Esophagus muscularis mucosa (tissue), 3 donors: ENCODE measurements around the gene ITFG1.
A peak's percentile ranks its signal among the peaks of the same experiment; 100 is the strongest.

Source experiments
- POLR2A ChIP-seq: fragments of 450-650 bp; IDR thresholded peaks from one replicate; pipeline ENCODE4 v1.6.1; 2017; ENCODE audit warnings: antibody characterized with exemption, moderate library complexity, mild to moderate bottlenecking, low read depth
- POLR2AphosphoS5 ChIP-seq, 2 donors: sonication (generic); formaldehyde crosslinking; IDR thresholded peaks; one replicate each; pipeline ENCODE4 v1.6.1; 2017; ENCODE audit warnings: antibody characterized with exemption in 2 of 2
- TF ChIP-seq, protein P1 (sequence below), 3 experiments: fragments of 200-600 bp in 2 of 3; fragments of 450-650 bp in 1 of 3; sonication (generic) in 2 of 3; IDR thresholded peaks; one replicate each; pipeline ENCODE4 v1.5.1; 2017 to 2019; ENCODE audit warnings: antibody characterized with exemption in 3 of 3, mild to moderate bottlenecking in 2 of 3, moderate library complexity in 1 of 3

DNA sequence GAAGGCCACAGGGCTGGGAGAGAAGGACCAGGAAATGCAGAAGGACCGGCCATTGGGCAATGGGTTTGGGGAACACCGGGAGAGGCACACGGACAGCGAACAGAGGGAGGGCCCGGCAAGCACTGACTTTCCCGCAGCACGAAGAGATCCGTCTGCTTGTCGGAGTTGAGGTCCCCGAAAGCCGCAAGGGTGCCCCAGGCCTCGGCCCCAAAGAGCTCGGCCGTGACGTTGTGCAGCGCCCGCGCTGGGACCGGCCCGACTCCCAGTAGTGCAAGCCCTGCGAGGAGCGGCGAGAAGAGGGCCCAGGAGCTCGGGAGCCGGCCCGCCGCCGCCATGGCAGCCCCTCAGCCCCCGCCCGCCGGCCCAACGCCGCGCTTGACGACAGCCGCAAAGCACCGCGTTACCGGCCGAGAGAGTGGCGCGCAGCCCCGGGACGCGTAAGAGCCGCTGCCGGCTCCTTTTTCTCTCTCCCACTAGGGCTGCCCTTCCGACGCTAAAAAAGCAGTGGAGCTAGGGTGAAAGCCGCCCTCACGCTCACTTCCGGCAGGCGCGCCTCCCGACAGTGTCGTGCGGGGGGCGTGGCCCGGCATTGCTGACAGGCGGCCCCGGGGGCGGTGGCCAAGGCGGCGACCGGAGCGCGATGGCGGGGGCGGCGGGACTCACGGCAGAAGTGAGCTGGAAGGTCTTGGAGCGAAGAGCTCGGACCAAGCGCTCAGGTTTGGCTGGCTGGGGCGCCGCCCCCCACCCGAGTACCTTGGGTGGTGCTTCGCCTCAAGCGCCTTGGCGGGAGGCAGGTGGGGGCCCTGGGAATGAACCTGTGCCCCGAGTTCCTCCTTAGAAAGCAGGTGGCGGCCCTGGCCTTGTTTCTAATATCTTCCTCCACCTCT, at the start of gene ITFG1, which contains the start of gene PHKB:
- TF ChIP-seq POLR2A (no peak), POLR2AphosphoS5 (IDR thresholded peaks at IDR 0.05) (peak; percentile 79 to 84)
- TF ChIP-seq, protein P1, sequence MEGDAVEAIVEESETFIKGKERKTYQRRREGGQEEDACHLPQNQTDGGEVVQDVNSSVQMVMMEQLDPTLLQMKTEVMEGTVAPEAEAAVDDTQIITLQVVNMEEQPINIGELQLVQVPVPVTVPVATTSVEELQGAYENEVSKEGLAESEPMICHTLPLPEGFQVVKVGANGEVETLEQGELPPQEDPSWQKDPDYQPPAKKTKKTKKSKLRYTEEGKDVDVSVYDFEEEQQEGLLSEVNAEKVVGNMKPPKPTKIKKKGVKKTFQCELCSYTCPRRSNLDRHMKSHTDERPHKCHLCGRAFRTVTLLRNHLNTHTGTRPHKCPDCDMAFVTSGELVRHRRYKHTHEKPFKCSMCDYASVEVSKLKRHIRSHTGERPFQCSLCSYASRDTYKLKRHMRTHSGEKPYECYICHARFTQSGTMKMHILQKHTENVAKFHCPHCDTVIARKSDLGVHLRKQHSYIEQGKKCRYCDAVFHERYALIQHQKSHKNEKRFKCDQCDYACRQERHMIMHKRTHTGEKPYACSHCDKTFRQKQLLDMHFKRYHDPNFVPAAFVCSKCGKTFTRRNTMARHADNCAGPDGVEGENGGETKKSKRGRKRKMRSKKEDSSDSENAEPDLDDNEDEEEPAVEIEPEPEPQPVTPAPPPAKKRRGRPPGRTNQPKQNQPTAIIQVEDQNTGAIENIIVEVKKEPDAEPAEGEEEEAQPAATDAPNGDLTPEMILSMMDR (IDR thresholded peaks at IDR 0.05): peak in 1 of 3 experiments; percentile 21
